Coronary artery (tissue), 2 donors: ENCODE results near the gene TMEM37.

Source experiments
- DNase-seq: peaks from one replicate; pipeline ENCODE4 v3.0.0-alpha.2; 2017; ENCODE audit warnings: low spot score
- H3K27ac ChIP-seq, 2 donors: fragments of 200-600 bp; sonication (generic); one replicate each; pipeline ENCODE4 v1.5.1; 2016 to 2019
- H3K4me3 ChIP-seq: fragments of 200-600 bp; sonication (generic); 2 replicates; pipeline ENCODE4 v1.5.1; 2016; ENCODE audit warnings: mild to moderate bottlenecking, moderate library complexity
- CTCF ChIP-seq: fragments of 200-600 bp; sonication (generic); IDR thresholded peaks from one replicate; pipeline ENCODE4 v1.5.1; 2019; ENCODE audit warnings: antibody characterized with exemption

TMEM37 gene

DNA sequence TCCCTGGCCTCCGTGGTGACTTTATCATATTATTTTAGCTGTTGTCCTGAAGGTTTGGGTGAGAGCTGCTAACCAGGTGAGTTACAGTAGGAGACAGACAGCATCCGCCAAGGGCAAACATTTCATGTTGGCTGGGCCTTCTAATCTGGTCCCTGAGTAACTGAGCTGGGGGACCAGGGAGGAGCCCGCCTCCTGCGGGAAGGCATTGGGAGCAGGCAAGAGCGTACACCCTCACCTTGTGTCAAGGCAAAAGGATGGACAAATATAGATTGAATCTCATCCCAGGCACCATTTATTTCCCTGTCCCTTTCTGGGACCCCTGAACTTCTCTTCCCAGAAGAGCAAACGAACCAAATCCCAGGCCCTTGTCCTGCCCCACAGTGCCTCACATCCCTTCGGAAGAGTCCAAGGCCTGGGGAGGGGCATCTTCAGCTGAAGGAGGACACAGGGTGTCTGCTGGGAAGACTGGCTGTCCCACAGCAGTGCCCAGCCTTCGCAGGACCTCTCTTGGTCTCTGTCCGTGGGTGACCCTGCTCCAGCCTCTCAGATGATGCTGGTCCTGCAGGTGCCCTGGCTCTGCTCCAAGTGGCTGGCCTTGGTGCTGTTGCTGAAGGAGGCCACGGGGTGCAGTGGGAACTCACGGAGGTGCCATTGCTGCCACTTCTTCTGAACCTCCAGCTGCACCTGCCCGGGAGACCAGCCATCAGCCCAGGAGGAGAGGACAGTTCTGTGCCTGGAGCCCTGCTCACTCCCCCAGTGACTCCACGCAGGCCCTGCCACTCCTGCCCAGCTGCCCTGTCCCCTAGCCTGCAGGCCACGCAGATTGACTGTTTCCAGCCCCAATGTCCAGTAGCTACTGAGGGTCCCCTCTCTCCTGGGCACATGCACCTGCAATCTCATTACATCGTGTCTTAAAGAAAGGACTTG lies 8.2 kb downstream of the TMEM37 start:
- DNase-seq = no peak
- no peak overlapping the region for H3K4me3 ChIP-seq
- TF ChIP-seq CTCF = no peak
- H3K27ac ChIP-seq = no peak overlapping the region

DNA sequence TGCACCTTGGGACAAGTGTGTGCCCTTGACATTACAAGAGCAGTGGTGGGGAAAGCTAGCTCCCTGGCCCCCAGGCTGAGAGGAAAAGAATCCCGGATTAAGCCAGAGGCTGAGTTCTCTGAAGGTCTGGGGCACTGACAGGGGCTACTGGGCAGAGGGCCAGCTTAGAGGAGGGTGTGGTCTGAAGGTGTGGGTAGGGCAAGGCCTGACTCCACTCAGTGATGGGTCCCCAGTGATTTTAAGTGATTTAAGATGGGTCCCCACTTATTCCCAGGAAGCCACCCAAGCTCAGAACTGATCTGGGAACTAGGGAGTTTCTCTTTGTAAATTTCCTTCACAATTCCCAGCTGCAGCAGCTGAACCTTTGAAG lies 8.8 kb downstream of the TMEM37 start:
- Histone ChIP-seq H3K4me3 (no peak overlapping the region), H3K27ac (no peak overlapping the region)
- no peak for TF ChIP-seq CTCF
- no peak for DNase-seq

DNA sequence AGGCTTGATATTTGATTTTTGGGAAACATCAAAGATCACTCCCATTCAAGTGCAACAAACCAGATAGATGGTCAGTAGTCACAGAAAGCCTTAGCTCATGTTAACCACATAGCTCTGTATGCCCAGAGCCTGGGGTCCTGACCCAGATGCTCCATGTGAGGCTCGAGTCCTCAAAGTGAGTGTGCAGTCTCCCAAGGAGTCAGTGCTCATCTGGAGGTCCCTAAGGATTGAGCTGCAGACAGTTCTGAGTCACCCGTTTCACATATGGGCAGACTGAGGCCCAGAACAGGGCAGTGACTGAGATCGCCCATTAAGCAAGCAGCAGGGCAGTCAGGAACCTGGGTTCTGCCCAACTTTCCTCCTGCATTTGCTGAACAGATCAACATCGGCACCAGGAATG lies 9.2 kb downstream of the TMEM37 start:
- Histone ChIP-seq H3K4me3 (no peak overlapping the region), H3K27ac (no peak overlapping the region)
- DNase-seq = no peak
- no peak for TF ChIP-seq CTCF

DNA sequence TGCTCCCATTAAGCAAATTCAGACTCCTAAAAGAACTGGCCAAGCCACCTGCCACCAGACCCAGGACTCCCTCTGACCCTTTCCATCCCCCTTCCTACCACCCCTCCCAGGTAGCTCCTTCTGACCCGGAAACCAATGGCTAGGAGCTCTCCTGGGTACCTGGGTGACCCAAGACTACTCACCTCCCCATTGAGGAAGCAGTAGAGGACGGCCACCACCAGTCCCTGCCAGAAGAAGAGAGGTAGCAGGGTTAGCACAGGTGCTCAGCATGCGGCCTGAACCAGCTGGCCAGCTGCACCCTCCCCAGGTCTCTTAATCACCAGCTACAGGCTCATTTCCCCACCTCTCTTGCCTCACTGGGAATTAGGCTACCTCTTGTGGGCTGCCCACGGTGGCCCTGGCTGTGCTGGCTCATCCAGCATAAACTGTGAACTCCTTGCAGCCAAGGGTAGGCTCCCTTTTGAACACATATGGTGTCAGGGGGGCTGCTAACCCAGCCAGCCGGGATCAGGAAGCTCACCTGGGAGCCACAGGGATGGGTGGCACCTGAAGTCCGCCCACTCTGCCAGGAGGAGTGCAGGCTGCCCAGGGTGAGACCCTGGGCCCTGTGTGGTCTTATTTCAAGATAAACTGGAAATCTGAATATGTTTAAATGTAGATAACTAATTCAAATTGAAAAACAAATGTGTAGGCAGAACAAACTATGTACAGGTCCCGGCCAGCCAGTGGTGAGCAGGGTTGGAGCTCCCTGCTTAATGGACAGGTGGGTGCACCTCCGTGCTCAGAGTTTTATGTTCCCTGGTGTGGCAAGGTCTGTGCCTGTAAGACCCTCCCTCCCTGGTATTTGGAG lies 9.9 kb downstream of the TMEM37 start:
- DNase-seq = no peak
- no peak for TF ChIP-seq CTCF
- Histone ChIP-seq H3K27ac (no peak overlapping the region), H3K4me3 (no peak overlapping the region)

DNA sequence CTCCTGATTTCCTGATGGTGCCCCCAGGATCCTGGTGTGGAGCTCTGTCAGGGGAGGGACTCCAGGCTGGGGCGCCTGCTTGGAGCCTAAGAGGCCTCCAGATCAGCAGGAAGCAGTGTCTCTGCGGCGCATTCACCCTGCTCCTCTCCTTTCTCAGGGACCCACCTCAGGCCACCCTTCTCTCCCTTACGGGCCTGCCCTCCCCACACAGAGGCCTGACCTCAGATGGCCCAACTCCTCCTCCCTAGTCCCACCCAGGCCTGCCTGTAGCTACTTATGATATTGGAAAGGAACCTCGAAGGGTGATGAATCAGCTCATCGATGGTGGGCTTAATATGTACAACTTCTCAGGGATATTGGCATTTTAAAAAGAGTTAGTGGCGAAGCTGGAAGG lies 10.6 kb downstream of the TMEM37 start:
- Histone ChIP-seq H3K4me3 (no peak overlapping the region), H3K27ac (no peak overlapping the region)
- TF ChIP-seq CTCF = no peak
- no peak for DNase-seq

DNA sequence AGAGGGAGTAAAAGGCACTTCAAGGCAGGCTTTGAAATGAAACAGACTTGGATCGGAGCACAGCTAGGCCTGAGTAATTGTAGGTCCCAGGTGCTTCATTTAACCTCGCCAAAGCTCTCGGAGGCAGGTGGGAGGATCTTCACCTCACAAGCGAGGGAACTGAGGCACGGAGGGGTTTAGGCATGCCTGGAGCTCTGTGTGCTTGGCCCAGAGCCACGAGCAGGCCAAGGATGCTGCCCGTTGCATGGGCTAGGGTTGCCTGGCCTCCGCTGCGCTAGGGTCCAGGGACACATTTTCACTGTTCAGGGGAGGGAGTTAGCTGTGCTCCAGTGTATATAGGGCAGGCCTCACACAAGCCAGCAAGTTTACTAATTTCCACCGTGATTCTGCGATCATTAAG lies 11.2 kb downstream of the TMEM37 start:
- TF ChIP-seq CTCF = no peak
- Histone ChIP-seq H3K4me3 (no peak overlapping the region), H3K27ac (no peak overlapping the region)
- peak; percentile 14 for DNase-seq
